NOMO-1 treated with dmso at 0.1 percent for 144 hours (cell line): Measurements from ENCODE around the gene MGRN1.

ENCODE experiments used
- DNase-seq: peaks from one replicate; lab custom pipeline; 2025; ENCODE audit not compliant: unreplicated experiment; lab: John Stamatoyannopoulos, UW

Gene MGRN1

GRCh38 chr16:4624015-4624826 is at the start of gene MGRN1:
Gene MGRN1 (plus strand): TSS chr16:4624826. CDS start chr16:4624961, 135 bp downstream.
- DNase-seq = peak; percentile 95

DNA sequence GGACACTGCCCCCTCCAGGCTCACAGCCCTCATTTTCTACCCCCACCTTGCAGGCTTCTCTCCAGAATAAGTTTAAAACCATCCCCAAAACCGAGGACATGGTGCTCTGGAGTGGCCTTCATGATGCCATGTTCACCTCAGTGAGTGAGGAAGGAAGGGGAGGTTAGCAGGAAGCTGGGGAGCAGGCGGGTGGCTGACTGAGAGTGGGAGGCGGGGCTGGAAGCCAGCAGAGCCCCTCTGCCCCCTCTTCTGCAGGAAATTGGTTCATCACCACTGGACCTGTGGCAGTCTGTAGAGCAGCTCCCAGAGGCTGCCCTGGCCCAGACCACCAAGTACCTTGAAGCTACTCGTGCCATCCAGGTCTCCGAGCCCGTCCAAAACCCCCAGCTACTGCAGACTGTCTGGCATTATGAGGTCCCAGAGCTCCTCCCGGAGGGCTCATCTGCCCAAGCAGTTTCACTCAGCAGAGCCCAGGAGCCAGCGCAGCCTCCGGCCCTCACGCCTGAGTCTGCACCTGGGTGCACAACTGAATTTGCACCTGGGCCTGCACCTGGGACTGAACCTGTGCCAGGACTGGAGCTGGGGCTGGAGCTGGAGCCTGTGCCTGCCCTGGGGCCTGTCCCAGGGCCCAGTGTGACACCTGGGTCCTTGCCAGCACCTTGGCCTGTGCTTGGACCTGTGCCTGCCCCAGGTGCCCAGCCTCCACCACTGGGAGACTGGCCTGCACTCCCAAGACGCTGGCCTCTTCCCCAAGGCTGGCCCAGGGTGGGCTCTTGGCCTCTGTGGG is 49.5 kb upstream of the MGRN1 start:
- DNase-seq = no peak

GRCh38 chr16:4576008-4576407 is 48.6 kb upstream of the MGRN1 start:
- no peak for DNase-seq

DNA sequence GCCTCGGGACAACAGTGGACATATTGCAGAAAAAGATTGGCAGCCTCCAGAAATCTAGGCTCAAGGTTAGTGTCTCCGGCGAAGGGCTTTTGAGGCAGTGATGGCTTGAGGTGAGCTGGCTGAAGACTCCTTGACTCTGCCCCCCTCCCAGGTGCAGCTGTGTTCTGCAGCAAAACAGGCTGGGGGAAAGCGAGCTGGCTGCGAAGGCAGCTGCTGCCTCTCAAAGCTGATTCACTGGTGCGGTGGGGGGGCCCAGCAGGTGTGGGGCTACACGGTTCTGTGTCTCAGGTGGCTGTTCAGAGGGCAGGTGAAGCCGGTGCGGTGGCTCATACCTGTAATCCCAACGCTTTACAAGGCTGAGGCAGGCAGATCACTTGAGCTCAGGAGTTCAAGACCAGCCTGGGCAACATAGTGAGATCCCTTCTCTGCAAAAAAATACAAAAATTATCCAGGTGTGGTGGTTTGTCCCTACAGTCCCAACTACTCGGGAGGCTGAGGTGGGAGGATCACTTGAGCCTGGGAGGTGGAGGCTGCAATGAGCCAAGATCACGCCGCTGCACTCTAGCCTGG is 45.6 kb upstream of the MGRN1 start:
- DNase-seq = no peak

DNA sequence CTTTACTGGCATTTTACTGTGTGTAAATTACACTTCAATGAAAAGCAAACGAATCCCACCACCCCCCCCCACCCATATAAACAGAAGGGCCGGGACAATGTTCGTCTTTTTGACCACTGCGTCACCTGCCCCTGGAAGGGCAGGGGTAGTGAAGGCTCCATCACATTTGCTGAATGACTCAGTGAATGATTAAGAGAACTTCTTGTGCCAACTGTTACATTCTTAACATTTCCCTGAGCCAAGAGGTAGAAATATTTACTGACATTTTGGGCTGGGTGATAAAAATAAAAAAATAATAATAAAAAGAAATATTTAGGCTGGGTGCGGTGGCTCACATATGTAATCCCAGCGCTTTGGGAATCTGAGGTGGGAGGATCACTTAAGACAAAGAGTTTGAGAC is 44.4 kb upstream of the MGRN1 start:
- no peak for DNase-seq

GRCh38 chr16:4583906-4584305 is 40.7 kb upstream of the MGRN1 start:
- DNase-seq = no peak

- no peak for DNase-seq
These were observed 38.3 kb upstream of the MGRN1 start for GRCh38 chr16:4586291-4586690.

DNA sequence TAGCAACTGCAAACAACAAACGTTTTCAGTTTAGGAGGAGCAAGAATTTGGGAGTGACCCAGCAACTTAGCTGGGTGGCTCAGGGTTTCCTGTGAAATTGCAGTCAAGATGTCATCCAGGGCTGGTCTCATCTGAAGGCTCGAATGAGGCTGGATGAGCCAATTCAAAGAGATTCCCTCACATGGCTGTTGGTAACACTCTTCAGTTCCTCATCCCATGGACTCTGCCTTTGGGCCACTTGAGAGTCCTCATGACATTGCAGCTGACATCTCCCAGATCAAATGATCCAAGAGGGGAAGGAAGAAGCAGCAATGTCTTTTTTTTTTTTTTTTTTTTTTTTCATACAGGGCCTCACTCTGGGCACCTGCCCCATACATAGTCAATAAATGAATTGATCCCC is 36.2 kb upstream of the MGRN1 start:
- DNase-seq = no peak

- no peak for DNase-seq
These were observed 35.7 kb upstream of the MGRN1 start for GRCh38 chr16:4588961-4589360.

DNA sequence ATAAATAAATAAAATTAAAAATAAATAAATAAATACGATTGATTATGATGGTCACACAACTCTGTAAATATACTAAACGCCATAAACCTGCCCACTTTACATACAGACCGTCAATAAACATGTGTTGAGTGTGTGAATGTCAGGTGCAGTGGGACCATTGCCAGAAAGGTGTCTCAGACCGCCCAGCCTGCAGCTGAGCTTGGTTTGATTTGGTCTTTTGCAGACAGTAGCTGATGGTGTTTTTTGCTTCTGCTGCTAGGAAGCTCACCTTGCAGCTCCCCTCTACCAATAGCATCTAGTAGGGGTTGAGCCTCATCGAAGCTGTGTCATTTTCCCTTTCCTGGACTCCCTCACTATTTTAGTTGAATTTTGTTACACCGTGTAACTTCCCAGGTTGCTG is 33.4 kb upstream of the MGRN1 start:
- no peak for DNase-seq

GRCh38 chr16:4591706-4592470 is 32.7 kb upstream of the MGRN1 start:
- DNase-seq = no peak

DNA sequence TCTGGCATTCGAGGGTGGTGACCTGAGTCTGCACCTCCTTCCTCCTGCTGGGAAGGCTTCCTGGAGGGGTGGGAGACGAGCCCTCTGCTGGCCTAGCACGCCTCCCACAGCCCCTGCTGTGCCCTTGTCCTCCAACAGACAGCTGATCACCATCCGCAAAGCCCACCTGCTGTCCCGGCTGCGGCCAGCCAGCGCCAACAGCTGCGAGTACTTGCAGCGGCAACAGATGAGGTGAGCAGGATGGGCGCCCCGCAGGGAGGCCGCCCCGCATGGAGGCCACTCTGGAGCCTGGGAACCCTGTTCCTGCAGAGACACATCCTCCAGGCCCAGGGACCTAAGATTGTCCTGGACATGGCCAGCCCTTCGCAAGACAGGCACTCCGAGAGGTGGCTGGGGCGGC is 31.5 kb upstream of the MGRN1 start:
- DNase-seq = no peak

DNA sequence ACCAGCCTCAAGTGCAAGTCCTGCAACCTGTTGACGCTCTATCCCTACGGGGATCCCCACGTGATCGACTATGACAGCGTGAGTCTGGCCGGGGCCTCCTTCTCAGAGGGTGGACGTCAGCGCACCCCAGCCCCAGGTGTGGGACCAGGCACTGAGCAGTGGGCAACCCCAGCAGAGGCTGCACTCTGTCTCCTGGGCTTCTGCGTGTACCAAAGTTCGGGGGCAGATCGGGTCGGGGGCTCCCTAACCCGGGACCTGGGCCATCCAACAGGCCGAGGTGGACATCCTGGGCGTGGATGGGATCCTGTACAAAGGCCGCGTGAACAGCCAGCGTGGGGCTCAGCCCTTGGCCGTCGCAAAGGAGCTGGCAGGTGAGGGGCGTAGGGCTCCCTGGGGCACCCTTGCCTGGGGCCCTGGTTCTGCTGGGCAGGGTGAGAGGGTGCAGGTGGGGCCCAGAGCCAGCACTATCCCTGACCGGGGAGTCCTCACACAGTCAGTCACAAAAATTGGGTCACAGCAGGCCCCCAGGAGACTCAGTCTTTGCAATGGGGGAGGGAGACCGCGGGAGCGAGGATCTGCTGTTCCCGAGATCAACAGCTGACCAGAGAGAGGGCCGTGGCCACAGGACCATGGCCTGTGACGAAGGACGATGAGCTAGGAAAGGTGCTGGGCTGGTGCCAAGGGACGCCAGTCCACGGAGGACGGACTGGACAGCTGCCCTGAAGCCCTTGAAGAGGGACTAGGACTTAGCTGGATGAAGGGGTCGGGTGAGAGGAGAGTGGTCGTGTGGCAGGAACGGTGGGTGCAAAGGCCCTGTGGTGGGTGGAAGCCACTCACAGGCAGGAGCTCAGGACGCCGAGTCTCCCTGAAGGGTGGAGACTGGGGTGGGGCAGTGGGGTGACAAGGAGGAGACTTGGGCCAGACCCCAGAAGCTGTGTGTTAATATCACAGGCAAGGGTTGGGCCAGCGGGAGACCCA is 29.9 kb upstream of the MGRN1 start:
- DNase-seq = no peak

DNA sequence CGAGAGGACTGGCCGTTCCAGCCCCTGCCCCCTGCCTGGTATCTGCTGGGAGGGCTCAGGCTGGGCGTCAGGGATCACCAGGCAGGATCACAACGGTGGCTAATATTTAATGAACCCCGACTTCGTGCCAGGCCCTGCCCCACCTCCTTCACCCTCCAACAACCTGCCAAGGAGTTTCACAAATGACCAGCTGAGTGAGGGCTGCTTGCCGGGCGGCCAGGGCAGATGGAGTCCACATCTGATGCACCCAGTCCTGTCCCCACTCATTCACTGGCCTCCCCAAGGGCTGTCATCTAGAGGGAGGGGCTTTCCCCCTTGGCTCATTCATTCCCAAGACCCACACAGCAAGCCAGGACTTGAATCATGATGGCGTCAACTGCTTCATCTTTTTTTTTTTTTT is 27.5 kb upstream of the MGRN1 start:
- no peak for DNase-seq

GRCh38 chr16:4599037-4599436 is 25.6 kb upstream of the MGRN1 start:
- no peak for DNase-seq

DNA sequence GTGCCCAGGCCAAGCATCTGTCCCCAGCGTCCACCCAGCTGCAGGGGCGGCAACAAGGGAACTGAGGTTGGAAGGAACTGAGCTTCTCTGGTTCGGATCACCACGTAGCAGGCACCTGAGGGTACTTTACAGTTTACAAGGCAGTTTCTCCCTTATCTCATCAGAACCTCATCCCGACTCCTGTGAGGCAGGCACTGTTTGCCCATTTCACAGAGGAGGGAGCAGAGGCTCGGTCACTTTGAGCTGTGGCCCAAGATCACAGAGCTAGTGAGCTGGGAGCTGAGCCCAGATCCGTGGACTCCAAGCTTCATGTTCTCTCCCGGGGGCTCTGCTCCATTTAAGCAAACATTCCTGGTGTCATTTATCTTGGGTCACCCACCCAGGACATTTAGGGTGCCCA is 25.1 kb upstream of the MGRN1 start:
- no peak for DNase-seq

DNA sequence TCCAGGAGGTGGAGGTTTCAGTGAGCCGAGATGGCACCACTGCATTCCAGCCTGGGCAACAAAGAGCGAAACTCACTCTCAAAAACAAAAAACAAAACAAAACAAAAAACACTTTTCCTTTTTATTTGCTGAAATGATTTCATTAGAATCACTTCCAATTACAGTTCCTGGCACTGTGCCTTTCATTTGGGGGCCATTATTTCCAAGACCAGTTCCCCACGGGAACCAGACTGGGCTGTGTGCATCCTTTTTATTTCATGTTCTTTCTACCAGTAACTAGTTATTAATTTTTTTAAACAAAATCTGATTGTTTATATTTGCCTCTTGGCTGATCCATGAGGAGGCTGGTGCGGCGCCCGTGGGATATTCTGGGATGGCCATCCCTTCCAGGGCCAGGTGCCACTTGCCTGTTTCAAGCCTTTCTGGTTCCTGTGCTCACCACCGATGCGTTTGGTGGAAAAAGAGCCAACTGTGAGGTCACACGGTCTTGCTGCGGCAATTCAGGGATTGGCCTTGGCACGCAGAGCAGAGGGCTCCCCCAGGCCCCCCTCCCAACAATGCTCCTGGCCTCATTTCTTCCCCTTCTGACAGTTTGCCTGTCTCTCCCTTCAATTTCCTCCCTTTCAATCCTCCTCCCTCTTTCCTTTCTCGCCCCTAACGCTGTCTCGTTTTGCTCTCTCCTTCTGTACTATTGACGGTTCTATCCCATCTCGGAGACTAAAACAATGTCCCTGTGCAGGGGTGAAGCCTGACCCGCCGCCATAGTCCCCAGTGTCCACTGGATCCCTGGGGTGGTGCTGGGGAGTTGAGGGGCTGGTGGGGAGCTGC is 23.4 kb upstream of the MGRN1 start:
- no peak for DNase-seq

DNA sequence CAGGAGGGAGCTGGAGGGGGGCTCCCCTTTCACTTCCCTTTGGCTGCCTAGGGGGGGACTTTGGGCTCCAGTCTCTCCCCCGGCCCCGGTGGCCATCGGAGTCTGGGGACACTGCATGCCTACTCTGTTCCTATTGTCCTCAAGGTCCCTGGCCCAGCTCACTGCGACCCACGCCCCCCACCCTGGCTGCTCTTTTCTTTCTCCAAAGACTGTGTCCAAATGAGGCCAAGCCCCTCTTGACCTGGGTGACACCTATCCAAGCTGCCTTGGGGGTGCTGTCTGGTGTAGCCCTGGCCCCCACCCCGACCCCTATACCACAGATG is 22.8 kb upstream of the MGRN1 start:
- no peak for DNase-seq

DNA sequence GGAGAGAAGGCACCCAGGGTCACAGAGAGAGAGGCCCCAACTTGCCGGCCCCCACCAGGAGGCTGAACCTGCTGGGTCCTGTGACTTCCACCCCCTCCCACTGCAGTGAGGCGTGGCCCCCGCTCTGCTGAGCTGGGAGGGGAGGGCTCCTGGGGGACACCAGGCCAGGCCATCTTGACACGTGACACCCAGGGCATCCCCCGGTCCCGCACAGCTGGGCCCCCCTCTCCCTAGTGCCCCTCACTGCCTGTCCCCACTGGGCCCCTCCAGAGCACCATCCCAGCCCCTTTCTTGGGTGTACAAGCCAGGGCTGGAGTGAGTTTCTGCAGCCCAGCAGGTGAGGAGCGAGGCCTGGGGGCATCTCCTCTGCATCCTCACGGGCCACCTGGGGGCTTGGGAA is 22.3 kb upstream of the MGRN1 start:
- no peak for DNase-seq
